ENCODE results near the gene ITM2B.

ITM2B gene

DNA sequence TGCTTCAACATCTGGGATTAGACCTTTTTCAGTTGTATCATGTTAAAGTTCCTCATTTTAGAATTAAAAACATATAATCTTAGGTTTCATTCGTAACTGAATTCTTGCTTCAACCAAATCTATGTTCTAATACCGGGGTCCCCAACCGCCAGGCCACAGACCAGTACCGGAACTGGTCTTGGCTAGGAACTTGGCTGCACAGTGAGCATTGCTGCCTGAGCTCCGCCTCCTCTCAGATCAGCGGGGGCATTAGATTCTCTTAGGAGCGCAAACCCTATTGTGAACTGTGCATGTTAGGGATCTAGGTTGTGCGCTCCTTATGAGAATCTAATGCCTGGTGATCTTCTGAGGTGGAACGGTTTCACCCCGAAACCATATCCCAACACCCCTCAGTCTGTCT, 19.2 kb downstream of the ITM2B start:
- no peak overlapping the region for H3K27ac ChIP-seq
- TF ChIP-seq, protein P1, sequence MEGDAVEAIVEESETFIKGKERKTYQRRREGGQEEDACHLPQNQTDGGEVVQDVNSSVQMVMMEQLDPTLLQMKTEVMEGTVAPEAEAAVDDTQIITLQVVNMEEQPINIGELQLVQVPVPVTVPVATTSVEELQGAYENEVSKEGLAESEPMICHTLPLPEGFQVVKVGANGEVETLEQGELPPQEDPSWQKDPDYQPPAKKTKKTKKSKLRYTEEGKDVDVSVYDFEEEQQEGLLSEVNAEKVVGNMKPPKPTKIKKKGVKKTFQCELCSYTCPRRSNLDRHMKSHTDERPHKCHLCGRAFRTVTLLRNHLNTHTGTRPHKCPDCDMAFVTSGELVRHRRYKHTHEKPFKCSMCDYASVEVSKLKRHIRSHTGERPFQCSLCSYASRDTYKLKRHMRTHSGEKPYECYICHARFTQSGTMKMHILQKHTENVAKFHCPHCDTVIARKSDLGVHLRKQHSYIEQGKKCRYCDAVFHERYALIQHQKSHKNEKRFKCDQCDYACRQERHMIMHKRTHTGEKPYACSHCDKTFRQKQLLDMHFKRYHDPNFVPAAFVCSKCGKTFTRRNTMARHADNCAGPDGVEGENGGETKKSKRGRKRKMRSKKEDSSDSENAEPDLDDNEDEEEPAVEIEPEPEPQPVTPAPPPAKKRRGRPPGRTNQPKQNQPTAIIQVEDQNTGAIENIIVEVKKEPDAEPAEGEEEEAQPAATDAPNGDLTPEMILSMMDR (conservative IDR thresholded peaks at IDR 0.05): no peak

DNA sequence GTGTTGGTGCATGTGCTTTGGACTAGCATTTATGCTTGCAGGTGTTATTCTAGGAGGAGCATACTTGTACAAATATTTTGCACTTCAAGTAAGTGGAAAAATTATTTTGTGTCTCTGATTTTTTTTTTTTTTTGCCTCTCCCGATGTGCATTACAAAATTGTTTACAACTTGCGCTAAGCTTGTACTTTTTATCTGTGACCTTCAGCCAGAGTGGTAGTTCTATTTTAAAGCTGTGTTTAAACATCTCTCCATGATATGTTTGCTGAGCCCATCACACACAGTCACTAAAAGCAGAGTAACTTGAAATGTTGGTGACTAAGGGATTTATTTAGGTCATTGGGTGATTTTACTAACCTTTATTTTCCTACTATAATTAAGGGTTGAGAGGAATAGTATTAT, 20.8 kb downstream of the ITM2B start:
- TF ChIP-seq, protein P1 (conservative IDR thresholded peaks at IDR 0.05): no peak
- no peak overlapping the region for H3K27ac ChIP-seq

DNA sequence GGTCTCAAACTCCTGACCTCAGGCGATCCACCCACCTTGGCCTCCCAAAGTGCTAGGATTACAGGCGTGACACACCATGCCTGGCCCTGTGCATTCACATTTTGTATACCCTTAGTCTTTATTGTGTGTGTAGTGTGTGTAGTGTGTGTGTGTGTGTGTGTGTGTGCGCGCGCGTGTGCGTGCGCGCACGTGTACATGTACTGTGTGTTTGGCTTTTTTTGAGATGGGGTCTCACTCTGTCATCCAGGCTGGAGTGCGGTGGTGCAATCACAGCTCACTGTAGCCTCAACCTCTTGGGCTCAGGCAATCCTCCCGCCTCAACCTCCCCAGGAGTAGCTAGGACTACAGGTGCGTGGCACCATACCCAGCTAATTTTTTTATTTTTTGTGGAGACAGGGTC, 22.1 kb downstream of the ITM2B start:
- TF ChIP-seq, protein P1 (conservative IDR thresholded peaks at IDR 0.05): no peak
- H3K27ac ChIP-seq: no peak overlapping the region

DNA sequence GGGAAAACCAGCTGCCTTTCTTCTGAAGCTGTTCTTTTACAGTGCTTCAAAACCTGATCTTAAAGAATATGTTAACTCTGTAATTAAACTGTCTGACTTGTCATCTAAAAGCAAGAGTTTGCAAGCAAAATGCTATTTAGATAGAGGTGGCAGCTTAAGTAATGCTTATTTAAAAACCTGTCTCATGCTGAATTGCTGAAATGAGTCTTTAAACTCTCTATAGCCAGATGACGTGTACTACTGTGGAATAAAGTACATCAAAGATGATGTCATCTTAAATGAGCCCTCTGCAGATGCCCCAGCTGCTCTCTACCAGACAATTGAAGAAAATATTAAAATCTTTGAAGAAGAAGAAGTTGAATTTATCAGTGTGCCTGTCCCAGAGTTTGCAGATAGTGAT, 22.9 kb downstream of the ITM2B start:
- H3K27ac ChIP-seq: no peak overlapping the region
- TF ChIP-seq, protein P1 (conservative IDR thresholded peaks at IDR 0.05): no peak

DNA sequence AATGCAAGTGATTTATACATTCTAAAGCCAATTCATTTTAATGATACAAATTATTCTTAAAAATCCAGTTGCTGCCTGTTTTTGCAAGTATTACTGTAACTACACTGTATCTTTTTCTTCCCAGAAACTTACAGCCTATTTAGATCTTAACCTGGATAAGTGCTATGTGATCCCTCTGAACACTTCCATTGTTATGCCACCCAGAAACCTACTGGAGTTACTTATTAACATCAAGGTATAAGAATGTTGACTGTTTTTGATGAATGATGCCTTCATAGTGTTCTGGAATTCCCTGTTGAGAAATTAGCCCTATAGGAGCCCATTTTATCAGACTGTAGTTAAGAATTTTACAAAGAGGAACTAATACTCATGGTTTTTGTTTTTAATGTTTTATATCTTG, 25.0 kb downstream of the ITM2B start:
- H3K27ac ChIP-seq: no peak overlapping the region
- TF ChIP-seq, protein P1 (conservative IDR thresholded peaks at IDR 0.05): no peak

DNA sequence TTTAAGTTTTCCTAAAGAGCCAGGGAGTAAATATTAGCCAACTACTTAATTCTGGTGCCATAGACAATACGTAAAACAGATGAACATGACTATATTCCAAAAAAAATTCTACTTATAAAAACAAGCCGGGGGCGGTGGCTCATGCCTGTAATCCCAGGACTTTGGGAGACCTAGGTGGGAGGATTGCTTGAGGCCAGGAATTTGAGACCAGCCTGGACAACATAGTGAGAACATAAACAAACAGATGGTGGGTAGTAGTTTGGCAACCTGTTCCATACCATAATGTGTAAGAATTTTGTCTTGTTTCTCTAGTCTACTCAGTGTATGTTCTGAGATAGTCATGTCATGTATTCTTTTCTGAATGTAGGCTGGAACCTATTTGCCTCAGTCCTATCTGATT, 25.4 kb downstream of the ITM2B start:
- TF ChIP-seq, protein P1 (conservative IDR thresholded peaks at IDR 0.05): no peak
- no peak overlapping the region for H3K27ac ChIP-seq

DNA sequence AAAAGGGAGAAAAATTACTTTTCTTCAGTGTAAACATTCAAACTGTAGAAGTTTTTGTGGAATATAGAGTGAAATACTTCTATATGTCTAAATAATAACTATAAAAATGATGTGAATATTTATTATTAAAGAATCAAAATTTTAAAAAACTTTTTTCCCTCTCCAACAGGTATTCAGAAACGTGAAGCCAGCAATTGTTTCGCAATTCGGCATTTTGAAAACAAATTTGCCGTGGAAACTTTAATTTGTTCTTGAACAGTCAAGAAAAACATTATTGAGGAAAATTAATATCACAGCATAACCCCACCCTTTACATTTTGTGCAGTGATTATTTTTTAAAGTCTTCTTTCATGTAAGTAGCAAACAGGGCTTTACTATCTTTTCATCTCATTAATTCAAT, 28.0 kb downstream of the ITM2B start:
- TF ChIP-seq, protein P1 (conservative IDR thresholded peaks at IDR 0.05): no peak
- no peak overlapping the region for H3K27ac ChIP-seq

DNA sequence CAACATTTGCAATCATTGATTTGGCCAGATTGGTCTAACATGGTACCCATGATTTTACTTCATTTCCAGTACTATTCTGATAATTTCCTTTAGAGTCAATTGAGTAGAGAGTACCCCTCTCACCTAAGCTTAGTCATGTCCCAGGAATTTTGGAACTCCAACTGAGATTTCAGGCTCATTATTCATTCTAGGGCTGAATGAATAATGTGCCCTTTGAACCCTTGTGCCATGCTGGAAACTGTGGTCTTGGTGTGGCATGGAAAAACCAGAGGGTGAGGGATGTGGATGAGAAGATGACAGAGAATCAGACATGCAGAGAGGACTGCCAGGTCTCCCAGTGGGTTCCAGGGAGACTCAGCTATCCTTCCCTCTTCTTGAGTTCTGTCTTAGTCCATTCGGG, 30.2 kb downstream of the ITM2B start:
- TF ChIP-seq, protein P1 (conservative IDR thresholded peaks at IDR 0.05): no peak

More for the DNA sequence above, 30.2 kb downstream of the ITM2B start:
- H3K27ac ChIP-seq: no peak overlapping the region
